AG04450 (cell line): Measurements from ENCODE around the gene CARNS1. TPM values are rescaled to one million over a fixed set of nuclear protein-coding genes. Genes with fewer than 3 reads are reported as not detected.

ENCODE experiments used
- CTCF ChIA-PET: fragments of 300-600, 350-600 bp; formaldehyde crosslinking; extraction: SDS; loops from one replicate; lab custom pipeline; 2022; ENCODE audit warnings: antibody characterized with exemption, inconsistent platforms; lab: Charles Lee
- POLR2A ChIA-PET: fragments of 350-600 bp; formaldehyde crosslinking; extraction: SDS; loops from one replicate; lab custom pipeline; 2021; ENCODE audit warnings: antibody characterized with exemption, inconsistent platforms; lab: Yijun Ruan, JAX
- DNase-seq: peaks from one replicate; pipeline ENCODE4 v3.0.0-alpha.2; 2011; ENCODE audit warnings: low read depth, low spot score
- H3K27ac ChIP-seq: one replicate; pipeline ENCODE4 v1.5.1; 2012; ENCODE audit warnings: low read depth, low read length, control low read depth
- H3K27me3 ChIP-seq: one replicate; pipeline ENCODE4 v1.6.0; 2012; ENCODE audit warnings: low read length; ENCODE audit not compliant: control insufficient read depth, insufficient read depth
- H3K4me3 ChIP-seq: 2 replicates; pipeline ENCODE4 v1.5.1; 2011; ENCODE audit warnings: mild to moderate bottlenecking, low read depth, low read length, control low read depth
- H3K9me3 ChIP-seq: 2 replicates; pipeline ENCODE4 v1.5.1; 2012; ENCODE audit warnings: low read length; ENCODE audit not compliant: control insufficient read depth, insufficient read depth
- CTCF ChIP-seq: IDR thresholded peaks from 2 replicates; pipeline ENCODE4 v1.5.1; 2011; ENCODE audit warnings: low read depth, low read length, control low read depth, inconsistent platforms
- polyA plus RNA-seq: library from polyadenylated mRNA; depleted of rRNA; stranded (reverse); fragments of >200 nt; gene quantifications from 2 replicates; pipeline ENCODE4 v1.2.3, GENCODE V29; 2011

The CARNS1 gene
- polyA plus RNA-seq, 1 experiment: 0.09 TPM

GRCh38 chr11:67449116-67449844, 33.8 kb downstream of the CARNS1 start:
- Histone ChIP-seq H3K4me3 (no peak overlapping the region), H3K27ac (no peak overlapping the region), H3K9me3 (no peaks in the 10 kb centered on the region; the same call in 1 of the 2 replicates), H3K27me3 (peaks cover 3% of the 10 kb centered on the region)
- TF ChIP-seq CTCF: no peak
- CTCF ChIA-PET: interaction anchor here (0.6 kb wide), 1 partner anchor 203 kb away, joined by 3 read pairs; no protein-coding TSS in a partner anchor
- POLR2A ChIA-PET: interaction anchor here (0.6 kb wide), 2 partner anchors 9 to 15 kb away, joined by 3 read pairs; no protein-coding TSS in a partner anchor
- DNase-seq: no peak

- H3K27ac ChIP-seq: no peak overlapping the region
- TF ChIP-seq CTCF: no peak
- no peaks in the 10 kb centered on the region; the same call in 1 of the 2 replicates for H3K9me3 ChIP-seq
- DNase-seq: no peak
- H3K4me3 ChIP-seq: no peak overlapping the region
- CTCF ChIA-PET: no interaction called here
- POLR2A ChIA-PET: interaction anchor here (0.5 kb wide), 1 partner anchor 10 kb away, joined by 3 read pairs; no protein-coding TSS in a partner anchor
- peaks cover 11% of the 10 kb centered on the region for H3K27me3 ChIP-seq
Measured at GRCh38 chr11:67450796-67451657, 35.5 kb downstream of the CARNS1 start.

- peaks cover 16% of the 10 kb centered on the region for H3K27me3 ChIP-seq
- POLR2A ChIA-PET: interaction anchor here (0.5 kb wide), 1 partner anchor 9 kb away, joined by 3 read pairs; no protein-coding TSS in a partner anchor
- DNase-seq: no peak
- H3K27ac ChIP-seq: no peak overlapping the region
- TF ChIP-seq CTCF: no peak
- no peaks in the 10 kb centered on the region; the same call in 1 of the 2 replicates for H3K9me3 ChIP-seq
- H3K4me3 ChIP-seq: no peak overlapping the region
- CTCF ChIA-PET: no interaction called here
Measured at GRCh38 chr11:67451658-67451976, 36.1 kb downstream of the CARNS1 start.

GRCh38 chr11:67452141-67452952, 36.9 kb downstream of the CARNS1 start, which contains the start of gene GPR152:
GPR152 (minus strand) TSS chr11:67452729; CDS start chr11:67452724, 5 bp downstream.
- Histone ChIP-seq H3K27ac (no peak within 1 kb of the TSS), H3K9me3 (no peaks in the 10 kb centered on the region; the same call in 1 of the 2 replicates), H3K27me3 (peaks cover 21% of the 10 kb centered on the region), H3K4me3 (no peak within 1 kb of the TSS)
- DNase-seq: no peak
- no peak for TF ChIP-seq CTCF
- ChIA-PET CTCF (no interaction called here), POLR2A (no interaction called here)
